ENCODE data around the gene SORBS1.

The SORBS1 gene

GRCh38 chr10:95359466-95359865 is 201.7 kb downstream of the SORBS1 start:
- no peak for DNase-seq (ENCODE audit: extremely low spot score)
- no peak for TF ChIP-seq CTCF (IDR thresholded peaks at IDR 0.05; ENCODE audit: control extremely low read depth, extremely low read depth, low read depth, missing control alignments)
- ChIA-PET POLR2A (no interaction called here), CTCF (interaction anchor here (1.5 to 11.7 kb wide), 9 partner anchors 10 to 225 kb away, joined by 3 to 277 read pairs (median 24); no protein-coding TSS in a partner anchor)

GRCh38 chr10:95356190-95356955 is 204.8 kb downstream of the SORBS1 start:
- TF ChIP-seq CTCF (IDR thresholded peaks at IDR 0.05; ENCODE audit: control extremely low read depth, extremely low read depth, low read depth, missing control alignments): no peak
- ChIA-PET CTCF (interaction anchor here (1.2 to 9.0 kb wide), 5 partner anchors 7 to 110 kb away, joined by 3 to 137 read pairs (median 7); no protein-coding TSS in a partner anchor), POLR2A (interaction anchor here (0.7 kb wide), 1 partner anchor 14 kb away, joined by 4 read pairs; no protein-coding TSS in a partner anchor)
- no peak for DNase-seq (ENCODE audit: extremely low spot score)

- TF ChIP-seq CTCF (IDR thresholded peaks at IDR 0.05; ENCODE audit: control extremely low read depth, extremely low read depth, low read depth, missing control alignments): no peak
- no peak for DNase-seq (ENCODE audit: extremely low spot score)
- ChIA-PET CTCF (interaction anchor here (1.2 to 11.8 kb wide), 7 partner anchors 5 to 109 kb away, joined by 3 to 137 read pairs (median 7); no protein-coding TSS in a partner anchor), POLR2A (no interaction called here)
Measured at GRCh38 chr10:95355301-95355700, 205.9 kb downstream of the SORBS1 start.

- DNase-seq (ENCODE audit: extremely low spot score): no peak
- ChIA-PET CTCF (interaction anchor here (0.9 to 11.8 kb wide), 9 partner anchors 7 to 170 kb away, joined by 3 to 137 read pairs (median 4); no protein-coding TSS in a partner anchor), POLR2A (no interaction called here)
- no peak for TF ChIP-seq CTCF (IDR thresholded peaks at IDR 0.05; ENCODE audit: control extremely low read depth, extremely low read depth, low read depth, missing control alignments)
Measured at GRCh38 chr10:95354110-95354509, 207.1 kb downstream of the SORBS1 start.

GRCh38 chr10:95353123-95353522 is 208.0 kb downstream of the SORBS1 start:
- ChIA-PET CTCF (interaction anchor here (0.9 to 11.8 kb wide), 8 partner anchors 8 to 169 kb away, joined by 3 to 137 read pairs (median 4); no protein-coding TSS in a partner anchor), POLR2A (no interaction called here)
- no peak for TF ChIP-seq CTCF (IDR thresholded peaks at IDR 0.05; ENCODE audit: control extremely low read depth, extremely low read depth, low read depth, missing control alignments)
- no peak for DNase-seq (ENCODE audit: extremely low spot score)

GRCh38 chr10:95352684-95353083 is 208.5 kb downstream of the SORBS1 start:
- DNase-seq (ENCODE audit: extremely low spot score): no peak
- no peak for TF ChIP-seq CTCF (IDR thresholded peaks at IDR 0.05; ENCODE audit: control extremely low read depth, extremely low read depth, low read depth, missing control alignments)
- ChIA-PET POLR2A (no interaction called here), CTCF (interaction anchor here (0.7 to 11.8 kb wide), 6 partner anchors 8 to 109 kb away, joined by 3 to 137 read pairs (median 6); no protein-coding TSS in a partner anchor)
